GM19035 (cell line): ENCODE results near the gene TOGARAM2.
"Not testable (repeated sequence)": the region's sequence is repeated elsewhere in the genome, so short reads cannot be mapped to it uniquely, and the experiment has no call there.

Experiments
- ATAC-seq: cut with Tn5 transposase; IDR thresholded peaks from one replicate; pipeline ENCODE4 v1.9.1; 2021; ENCODE audit not compliant: unreplicated experiment

TOGARAM2 gene

DNA sequence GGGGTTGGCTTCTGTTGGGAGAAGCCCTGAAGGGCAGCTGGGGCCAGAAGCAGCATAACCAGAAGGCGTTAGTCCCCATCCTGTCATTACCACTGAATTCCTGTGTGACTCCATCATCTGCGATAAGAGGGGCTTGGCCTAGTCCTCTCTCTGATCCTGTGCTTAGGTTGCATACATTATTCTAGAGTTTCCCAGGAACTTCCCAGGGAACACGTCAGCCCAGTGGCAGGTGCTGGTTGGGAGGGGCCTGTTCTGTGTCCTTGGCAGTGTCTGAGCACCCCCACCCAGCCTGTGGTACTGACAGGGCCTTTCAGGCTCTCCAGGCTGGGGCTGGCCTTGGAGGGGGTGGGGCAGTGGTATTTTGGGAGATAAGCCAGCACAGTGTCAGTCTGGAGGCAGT is 4.5 kb upstream of the TOGARAM2 start:
- ATAC-seq = no peak

DNA sequence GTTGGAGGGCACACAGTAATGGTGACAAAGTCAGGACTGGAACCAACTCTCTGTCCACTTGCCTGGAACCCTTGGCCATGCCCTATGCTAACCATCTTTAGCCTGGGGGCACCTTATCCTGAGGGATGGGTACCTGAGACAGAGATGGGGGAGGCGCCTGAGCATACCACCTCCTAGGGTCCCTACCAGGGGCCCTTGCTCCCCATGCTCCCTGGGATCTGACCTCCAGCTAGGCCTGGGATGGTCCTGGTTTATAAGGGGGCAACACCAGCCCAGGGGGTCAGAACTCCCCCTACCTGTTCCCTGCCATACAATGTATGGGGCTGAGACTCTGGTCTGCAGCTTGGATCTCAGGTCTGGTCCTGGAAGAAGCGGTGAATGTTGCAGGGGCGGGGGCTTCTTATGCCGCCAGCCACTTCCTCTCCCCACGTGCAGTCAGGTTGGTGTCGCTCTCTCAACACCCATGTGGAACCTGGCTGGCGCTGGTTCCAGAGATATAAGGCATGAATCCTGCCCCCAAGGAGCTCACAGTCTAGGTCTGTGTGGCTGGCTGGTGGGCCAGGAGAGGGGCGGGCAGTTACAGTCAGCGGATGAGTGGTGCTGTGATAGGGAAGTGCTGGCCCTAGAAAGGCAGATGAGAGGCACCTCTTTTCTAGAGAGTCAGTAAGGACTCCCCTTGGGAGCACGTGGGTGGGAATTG is 3.8 kb upstream of the TOGARAM2 start:
- ATAC-seq = no peak

DNA sequence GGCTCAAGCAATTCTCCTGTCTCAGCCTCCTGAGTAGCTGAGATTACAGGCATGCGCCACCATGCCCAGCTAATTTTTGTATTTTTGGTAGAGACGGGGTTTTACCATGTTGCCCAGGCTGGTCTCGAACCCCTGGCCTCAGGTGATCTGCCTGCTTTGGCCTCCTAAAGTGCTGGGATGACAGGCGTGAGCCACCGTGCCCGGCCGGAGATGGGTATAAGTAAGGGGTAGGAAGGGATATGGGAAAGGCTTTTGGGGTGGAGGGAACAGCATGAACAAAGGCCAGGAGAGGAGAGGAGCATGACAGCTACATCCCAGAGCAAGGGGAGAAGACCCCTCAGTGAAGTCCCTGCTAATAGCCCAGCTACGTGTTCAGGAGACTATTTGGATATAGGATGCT is 3.1 kb upstream of the TOGARAM2 start:
- ATAC-seq = not testable (repeated sequence)

DNA sequence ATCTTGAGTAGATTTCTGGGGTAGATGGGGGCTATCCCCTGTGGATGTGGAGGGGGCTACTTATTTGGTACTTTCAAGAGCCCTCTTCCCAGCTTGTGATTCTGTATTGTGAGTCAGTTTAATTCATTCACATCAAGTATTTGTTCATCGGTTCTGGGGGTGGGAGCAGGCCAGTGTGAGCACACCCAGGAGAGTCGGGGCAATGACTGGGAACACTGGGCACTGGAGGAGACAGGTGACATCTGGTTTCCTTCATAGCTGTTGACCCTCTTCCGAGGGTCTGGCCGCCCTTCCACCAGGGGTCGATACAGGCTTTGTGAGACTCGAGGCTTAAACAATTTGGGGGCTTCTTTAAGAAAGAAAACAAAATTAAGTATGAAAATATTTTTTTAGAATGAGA is 2.5 kb upstream of the TOGARAM2 start:
- no peak for ATAC-seq

DNA sequence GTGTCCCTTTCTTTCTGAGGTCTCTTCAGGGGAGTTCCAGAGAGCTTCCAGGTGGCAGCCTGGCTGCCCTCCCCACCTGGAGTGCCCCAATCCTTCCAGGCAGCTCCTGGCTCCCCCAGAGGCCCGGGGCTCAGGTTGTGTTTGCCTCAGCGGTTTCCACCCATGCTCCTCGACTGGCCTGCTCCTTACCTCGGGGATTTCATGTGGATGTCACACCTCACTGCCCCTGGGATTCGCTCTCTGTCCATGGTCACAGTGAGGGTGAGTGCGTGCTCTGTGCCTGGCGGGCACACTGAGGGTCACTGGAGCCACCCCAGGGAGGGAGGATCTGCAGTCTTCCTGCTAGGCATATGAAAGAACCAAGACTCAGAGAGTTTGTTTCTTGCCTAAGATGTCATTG is 2.1 kb upstream of the TOGARAM2 start:
- ATAC-seq = no peak

DNA sequence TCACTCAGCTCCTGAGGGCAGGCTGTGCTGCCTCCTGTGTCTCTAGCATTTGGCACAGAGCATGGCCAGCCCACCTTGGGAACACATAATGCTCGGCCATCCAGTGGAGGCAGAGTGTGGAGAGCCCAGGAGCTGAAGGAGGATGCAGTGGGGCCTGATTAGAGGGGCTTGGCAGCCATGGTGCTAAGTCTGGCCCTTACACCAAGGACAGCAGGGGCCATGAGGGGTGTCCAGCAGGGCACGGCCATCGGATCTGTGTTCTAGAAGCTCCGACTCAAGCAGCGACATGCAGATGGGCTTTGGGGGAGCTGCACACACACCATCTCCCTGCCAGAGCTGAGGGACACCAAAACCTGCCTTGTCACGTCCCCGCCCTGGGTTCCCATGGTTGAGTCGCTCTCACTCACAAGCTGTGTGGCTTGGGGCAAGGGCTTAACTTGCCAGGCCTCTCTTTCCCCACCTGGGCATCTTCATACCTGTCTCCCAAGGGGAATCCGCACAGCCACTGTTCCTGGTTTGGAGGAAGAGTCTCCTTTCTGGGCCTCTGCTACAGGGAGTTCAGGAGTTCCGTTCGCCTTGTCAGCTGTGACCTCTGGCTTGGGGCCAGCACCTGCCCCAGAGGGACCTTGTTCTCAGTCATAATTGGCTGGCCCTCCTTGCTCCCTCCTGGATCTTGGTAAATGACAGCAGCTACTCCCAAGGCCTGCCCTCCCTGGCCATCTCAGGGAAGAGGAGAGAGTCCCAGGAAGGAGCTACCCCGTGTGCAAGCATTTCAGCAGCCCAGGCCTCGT is 1.3 kb upstream of the TOGARAM2 start:
- no peak for ATAC-seq

DNA sequence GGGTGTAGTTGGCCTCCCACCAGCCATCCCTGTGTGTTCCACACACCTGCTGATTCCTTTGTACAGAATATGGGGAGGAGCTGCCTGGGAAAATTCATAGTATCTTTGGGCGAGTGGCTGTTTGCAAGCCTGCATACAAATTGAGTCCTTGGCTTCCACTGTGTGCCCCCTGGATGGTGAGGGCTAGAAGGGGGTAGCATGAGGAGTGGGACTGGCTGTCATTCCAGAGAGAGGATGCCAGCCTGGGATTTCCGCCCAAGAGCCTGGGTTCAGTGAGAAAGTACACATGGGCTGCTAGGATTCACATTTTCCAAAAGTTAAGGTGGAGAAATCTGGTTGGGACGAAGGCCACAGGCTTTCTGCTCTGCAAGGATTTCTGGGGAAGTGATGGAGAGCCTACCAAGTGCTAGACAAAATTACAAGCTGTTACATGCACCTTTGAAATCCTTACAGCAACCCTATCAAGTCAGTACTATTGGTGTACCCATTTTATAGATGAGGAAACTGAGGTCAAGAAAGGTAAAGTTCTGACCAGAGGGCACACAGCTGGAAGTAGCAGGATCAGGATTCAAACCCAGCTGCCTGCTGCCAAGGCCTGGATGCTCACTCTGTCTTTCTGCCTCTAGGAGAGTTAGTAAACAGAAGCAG is 606 bp upstream of the TOGARAM2 start:
- no peak for ATAC-seq

DNA sequence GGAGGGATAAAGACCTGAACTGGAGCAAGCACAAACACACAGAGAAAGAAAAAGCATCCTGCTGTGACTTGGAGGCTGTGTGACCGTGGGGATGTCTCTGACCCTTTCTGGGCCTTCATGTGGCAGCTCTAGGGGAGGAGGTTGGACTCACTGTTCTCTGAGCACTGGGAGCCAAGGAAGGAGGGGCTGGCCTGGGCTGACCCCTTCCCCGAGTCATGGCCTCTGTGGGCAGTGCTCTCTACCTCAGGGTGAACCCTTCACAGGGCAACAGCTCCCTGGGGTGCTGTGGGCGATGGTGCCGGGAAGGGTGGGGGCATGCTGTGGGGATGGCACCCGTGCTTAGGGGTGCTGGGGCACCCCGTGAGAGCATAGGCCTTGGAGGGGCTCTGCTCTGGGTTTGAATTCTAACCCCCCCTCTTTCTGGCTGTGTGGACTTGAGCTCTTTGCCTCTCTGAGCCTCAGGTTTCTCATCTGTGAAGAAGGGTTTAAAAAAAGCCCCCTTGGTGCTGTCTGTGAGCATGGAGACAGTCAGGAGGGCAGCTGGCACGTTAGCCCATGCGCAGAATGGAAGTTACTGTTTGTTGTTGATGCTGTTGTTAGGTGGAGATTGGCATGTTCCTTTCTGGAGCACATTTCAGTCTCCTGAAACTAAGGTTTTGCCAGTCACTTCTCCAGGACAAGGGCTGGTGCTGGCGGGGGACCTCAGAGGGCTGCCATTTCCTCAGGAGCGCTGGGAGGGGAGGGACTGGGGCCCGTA is 700 bp downstream of the TOGARAM2 start:
- ATAC-seq = no peak

DNA sequence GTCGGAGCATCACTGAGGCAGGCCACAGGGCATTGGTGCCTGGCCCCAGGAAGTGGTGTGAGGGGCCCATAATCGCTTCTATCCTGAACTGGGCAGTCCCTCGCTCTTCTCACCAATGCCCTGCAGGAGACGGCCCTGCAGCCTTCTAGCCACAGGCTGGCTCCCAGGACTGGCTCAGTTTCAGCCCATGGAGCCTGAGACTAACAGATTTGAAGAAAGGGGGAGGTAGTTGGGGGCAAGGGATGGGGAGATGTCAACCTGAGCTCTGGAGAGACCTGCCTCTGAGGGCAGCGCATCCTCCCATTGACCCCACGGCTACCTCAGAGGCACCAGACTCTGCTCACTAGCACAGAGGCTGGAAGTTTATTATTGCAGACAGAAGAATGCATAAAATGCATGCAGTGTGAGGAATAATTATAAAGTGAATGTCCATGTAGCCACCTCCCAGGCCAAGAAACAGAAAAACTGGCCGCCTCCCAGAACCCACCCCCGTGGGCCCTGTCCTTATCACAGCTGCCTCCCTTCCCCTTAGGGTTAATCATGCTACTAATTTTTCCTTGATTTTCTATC is 1.4 kb downstream of the TOGARAM2 start:
- ATAC-seq = no peak

DNA sequence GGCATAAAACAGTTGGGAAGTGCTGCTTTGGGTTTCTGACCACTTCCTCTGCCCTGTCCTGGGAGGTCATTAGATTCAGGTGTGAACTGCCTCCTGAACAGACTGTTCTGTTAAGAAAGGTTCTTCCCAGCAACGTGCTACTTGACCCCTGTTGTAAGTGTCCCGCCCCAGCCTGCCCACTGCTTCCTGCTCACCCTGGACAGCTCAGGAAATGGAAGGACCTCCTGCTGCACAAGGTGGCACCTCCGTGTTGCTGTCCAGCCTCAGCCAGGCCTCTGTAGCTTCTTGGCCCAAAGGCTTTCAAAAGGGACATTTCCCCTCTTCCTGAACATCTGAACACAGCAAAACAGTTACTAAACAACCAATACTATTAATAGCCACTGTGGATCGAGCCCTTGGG is 5.3 kb downstream of the TOGARAM2 start:
- ATAC-seq = no peak

DNA sequence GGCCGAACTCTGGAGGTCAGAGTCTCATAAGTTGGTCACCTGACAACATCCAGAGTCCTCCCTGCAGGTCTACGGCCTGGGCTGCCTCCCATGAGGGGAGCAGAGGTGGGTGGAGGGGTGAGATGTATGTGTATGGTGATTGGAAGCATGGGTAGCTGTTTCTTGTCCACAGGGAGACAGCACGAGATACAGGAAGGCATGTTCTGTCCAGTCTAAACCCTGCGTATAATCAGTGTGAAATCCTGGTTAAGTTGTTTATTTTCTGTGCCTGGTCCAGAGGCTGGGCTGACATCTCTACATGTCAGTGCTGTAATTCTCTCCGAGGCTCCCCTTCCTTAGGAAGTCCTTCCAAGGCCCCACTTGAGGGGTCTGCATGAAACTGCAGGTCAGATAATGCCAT is 8.9 kb downstream of the TOGARAM2 start:
- ATAC-seq = no peak

DNA sequence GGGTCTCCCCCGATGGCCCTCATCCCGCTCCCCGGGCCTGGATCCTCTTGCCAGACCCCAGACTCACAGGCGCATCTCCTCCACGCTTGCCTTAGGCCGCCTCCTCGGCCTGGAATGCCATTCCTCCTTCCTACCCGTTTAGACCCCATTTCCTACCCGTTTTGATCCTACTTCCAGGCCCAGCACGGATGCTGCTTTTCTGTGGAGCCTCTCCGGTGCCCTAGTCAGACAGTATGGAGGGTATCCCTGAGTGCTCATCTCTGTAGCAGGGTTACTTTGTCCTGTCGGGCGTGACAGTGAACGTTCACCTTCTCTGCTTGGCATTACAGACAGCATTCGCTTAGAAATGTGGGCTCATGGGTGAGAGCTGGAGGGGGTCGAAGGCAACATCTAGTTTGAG is 9.3 kb downstream of the TOGARAM2 start:
- ATAC-seq = no peak

DNA sequence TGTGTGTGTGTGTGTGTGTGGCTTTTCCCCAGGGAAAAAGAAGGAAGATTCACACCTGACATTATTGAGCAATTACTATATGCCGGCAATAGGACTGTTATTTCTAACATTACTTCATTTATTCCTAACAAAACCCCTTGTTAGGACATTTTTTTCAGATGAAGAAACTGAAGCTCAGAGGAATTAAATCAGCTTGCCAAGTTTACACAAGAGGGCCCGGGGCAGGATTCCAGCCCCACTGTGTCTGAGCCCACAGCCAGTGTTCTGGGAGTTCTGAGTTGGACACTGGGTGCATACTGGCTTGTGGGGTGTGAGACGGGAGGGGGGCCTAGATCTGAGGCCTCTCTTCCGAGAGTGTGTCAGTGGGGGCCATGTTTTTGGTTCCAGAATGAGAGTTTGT is 9.9 kb downstream of the TOGARAM2 start:
- ATAC-seq = no peak

DNA sequence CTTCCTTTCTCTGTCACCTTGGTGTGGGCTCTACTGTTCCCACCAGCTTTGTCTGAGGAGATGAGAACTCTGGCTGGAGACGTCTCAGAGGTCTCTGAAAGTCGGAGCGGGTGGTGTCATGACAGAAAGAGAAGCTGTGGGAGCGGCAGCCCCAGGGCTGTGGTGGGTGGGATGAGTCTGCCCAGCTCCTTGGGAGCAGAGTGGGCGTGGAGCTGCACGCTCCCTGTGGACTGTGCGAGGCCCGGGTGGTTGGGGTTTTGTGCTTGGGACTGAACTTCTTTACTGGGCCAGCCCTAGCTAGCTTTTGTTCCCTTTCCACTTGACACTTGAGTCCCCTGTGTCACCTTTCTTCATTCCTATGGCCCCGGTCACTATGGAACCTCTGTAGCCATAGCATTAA is 10.4 kb downstream of the TOGARAM2 start:
- ATAC-seq = no peak

DNA sequence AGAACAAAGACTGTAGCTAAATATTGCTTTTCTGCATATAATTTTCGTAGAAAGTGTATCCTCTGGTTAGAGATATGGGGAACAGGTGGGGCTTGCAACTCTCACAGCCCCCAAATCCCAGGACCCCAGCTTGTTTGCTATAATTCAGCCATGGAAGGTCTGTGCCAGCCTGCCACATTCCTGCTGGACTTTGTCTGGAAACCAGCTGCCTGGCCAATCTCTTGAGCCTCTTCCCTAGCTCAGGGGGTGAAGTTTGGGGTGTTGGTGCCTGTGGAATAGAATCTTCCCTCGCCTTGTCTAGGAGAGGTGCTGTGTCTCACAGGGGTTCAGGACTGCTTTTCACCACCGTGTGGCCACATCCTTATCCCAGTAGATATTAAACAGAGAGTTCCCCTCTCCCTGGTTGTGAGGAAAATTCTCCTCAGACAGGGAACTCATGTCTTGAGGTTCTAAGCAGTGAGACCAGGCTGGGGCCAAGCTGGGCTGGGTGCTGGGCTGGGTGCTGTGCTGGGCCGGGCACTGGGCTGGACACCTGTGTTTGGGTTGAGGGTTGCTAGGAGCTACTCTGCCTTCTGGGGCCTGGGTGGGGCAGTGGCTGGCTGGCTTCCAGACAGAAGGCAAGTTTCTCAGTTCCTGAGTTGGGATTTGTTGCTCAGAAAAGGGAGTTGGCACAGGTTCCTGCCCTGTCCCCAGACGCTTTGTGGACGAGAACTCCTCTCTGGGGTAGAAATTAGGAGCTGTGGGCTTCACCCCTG is 12.3 kb downstream of the TOGARAM2 start:
- ATAC-seq = no peak

DNA sequence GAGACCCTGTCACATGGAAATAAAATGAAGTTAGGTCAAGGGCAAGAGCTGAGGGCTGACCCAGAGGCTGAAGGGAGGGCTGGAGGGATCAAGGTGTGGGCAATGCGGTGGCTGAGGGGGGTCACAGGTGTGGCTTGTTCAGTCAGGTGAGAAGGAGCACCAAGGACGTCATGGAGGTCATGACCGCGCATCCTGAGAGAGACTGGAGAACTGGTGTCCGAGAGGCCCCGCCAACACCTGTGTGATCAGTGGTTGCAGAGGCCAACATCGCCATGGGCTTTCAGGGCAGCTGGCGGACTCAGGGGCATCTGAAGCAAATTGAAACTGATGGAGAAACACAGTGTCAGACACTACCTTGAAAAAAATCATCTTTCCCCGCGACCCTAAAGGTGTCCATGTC is 13.0 kb downstream of the TOGARAM2 start:
- no peak for ATAC-seq

DNA sequence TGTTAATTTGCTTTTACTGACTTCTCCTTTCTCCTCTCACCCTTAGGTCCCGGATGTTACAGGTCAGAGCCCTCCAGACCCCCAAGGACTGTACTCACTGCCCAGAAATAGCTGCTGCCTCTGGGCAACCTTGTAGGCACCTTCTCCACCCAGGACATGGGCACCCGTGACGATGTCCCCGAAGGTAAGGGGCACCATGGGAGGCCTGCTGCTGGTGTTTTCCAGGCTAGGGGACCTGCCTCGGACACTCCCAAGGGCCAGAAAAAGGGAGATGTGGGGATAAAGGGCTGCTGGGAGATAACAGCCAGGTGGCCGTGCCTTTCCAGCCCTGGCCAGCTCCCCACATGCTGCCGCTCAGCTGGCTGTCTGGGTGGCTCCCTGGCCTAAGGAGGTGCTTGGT is 13.6 kb downstream of the TOGARAM2 start:
- no peak for ATAC-seq

DNA sequence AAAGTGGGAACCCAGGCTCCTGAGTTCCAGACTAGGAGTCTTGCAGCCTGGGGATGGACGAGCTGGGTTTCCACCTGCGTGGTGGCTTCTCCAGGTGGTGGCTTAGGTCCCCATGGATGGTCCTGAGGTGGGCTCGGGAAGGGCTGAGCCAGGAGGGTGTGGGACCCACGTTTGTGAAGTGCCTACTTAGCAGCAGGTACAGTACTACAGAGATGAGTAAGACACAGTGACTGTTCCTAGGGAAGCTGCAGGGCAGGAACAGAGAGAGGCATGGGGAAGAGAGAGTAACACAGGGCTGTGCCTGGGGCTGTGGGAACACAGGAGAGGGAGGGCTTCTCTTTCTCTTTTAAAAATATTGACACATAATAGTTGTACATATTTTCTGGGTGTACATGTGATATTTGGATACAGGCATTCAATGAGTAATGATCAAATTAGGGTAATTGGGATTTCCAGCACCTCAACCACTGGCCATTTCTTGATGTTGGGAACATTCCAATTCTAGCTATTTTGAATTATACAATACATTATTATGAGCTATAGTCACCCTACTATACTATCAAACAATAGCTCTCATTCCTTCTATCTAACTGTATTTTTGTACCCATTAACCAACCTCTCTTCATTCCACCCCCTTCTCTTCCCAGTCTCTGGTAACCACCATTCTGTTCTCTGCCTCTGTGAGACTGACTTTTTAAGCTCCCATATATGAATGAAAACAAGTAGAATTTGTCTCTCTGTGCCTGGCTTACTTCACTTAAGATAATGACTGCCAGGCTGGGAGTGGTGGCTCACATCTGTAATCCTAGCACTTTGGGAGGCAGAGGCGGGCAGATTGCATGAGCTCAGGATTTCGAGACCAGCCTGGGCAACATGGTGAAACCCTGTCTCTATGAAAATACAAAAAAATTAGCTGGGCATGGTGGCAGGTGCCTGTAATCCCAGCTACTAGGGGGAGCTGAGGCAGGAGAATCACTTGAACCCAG is 15.0 kb downstream of the TOGARAM2 start:
- ATAC-seq = no peak

DNA sequence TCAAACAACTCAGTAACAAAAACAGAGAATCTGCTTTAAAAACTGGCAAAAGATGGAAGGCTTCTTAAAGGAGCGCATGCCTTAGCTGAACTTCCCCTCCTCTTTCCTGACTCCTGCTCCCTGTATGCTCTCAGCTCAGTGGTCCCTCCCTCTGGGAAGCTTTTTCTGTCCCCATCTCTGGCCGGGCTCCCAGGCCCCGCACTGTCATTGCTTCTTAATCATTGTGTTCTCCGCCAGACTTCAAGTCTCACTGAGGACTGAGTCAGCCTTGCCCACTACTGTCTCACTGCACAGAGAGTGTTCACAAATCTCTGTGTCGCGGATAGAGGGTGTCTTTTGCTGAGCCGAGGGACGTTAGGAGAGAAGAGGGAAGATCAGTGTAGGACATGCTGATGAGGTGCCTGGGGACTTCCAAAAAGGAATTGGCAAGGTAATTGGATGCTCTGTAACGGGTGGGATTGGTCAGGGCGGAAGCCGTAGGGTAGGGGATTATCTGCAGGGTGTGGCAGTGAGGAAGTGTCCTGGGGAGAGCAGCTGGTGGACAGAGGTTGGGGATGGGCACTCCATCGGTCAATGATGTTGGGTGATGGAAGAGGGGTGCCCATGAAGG is 16.2 kb downstream of the TOGARAM2 start:
- ATAC-seq = no peak
